22Rv1 (cell line): ENCODE data around the gene KRTAP6-3.

ENCODE experiments used
- CTCF ChIP-seq: fragments of 450-650 bp; IDR thresholded peaks from 2 replicates; pipeline ENCODE4 v1.5.1; 2017; ENCODE audit warnings: mild to moderate bottlenecking
- ZFX ChIP-seq: fragments of 450-650 bp; IDR thresholded peaks from 2 replicates; pipeline ENCODE4 v1.6.1; 2017; ENCODE audit warnings: antibody characterized with exemption, borderline replicate concordance

- TF ChIP-seq CTCF (no peak), ZFX (no peak)
Measured at GRCh38 chr21:30579346-30579745, 12.9 kb upstream of the KRTAP6-3 start.
